MM.1S (cell line): ENCODE data around the gene CCDC71L.
"Not testable (repeated sequence)": the region's sequence is repeated elsewhere in the genome, so short reads cannot be mapped to it uniquely, and the experiment has no call there.

Experiments used
- DNase-seq: peaks from one replicate; pipeline ENCODE4 v3.0.0-alpha.2; 2015
- H2AFZ ChIP-seq: fragments of 300-600 bp; sonication (generic); 2 replicates; pipeline ENCODE4 v1.6.0; 2016; ENCODE audit warnings: antibody characterized with exemption, low read length
- H3F3A ChIP-seq: fragments of 300-600 bp; sonication (generic); 2 replicates; pipeline ENCODE4 v1.6.1; 2016; ENCODE audit warnings: mild to moderate bottlenecking, antibody characterized with exemption, low read length, moderate library complexity, mixed read lengths; ENCODE audit not compliant: insufficient read depth
- H3K27ac ChIP-seq: fragments of 300-600 bp; sonication (generic); 2 replicates; pipeline ENCODE4 v1.5.1; 2016; ENCODE audit warnings: mild to moderate bottlenecking, low read length
- H3K27me3 ChIP-seq: fragments of 300-600 bp; sonication (generic); replicated peaks from 2 replicates; pipeline ENCODE4 v1.6.0; 2016; ENCODE audit warnings: low read length; ENCODE audit not compliant: insufficient read depth
- H3K36me3 ChIP-seq: fragments of 300-600 bp; sonication (generic); replicated peaks from 2 replicates; pipeline ENCODE4 v1.6.1; 2016; ENCODE audit warnings: mild to moderate bottlenecking, low read length, mixed read lengths; ENCODE audit not compliant: insufficient read depth
- H3K4me1 ChIP-seq: fragments of 300-600 bp; sonication (generic); 2 replicates; pipeline ENCODE4 v1.6.1; 2016; ENCODE audit warnings: low read length, mixed read lengths
- H3K4me2 ChIP-seq: fragments of 300-600 bp; sonication (generic); 2 replicates; pipeline ENCODE4 v1.6.0; 2016; ENCODE audit warnings: low read depth, low read length
- H3K4me3 ChIP-seq: fragments of 300-600 bp; sonication (generic); 2 replicates; pipeline ENCODE4 v1.5.1; 2016; ENCODE audit warnings: low read length, mixed read lengths
- H3K79me2 ChIP-seq: fragments of 300-600 bp; sonication (generic); 2 replicates; pipeline ENCODE4 v1.6.1; 2016; ENCODE audit warnings: mixed run types, low read length, mixed read lengths
- H3K9ac ChIP-seq: fragments of 300-600 bp; sonication (generic); 2 replicates; pipeline ENCODE4 v1.6.1; 2016; ENCODE audit warnings: low read length, mixed read lengths
- H3K9me2 ChIP-seq: fragments of 300-600 bp; sonication (generic); replicated peaks from 2 replicates; pipeline ENCODE4 v1.6.1; 2016; ENCODE audit warnings: mild to moderate bottlenecking, low read length, mixed read lengths; ENCODE audit not compliant: insufficient read depth
- H3K9me3 ChIP-seq: fragments of 300-600 bp; sonication (generic); replicated peaks from 2 replicates; pipeline ENCODE4 v1.6.1; 2016; ENCODE audit warnings: mild to moderate bottlenecking, low read length, mixed read lengths; ENCODE audit not compliant: insufficient read depth
- H4K20me1 ChIP-seq: fragments of 300-600 bp; sonication (generic); 2 replicates; pipeline ENCODE4 v1.6.1; 2016; ENCODE audit warnings: mild to moderate bottlenecking, low read length, moderate library complexity, mixed read lengths; ENCODE audit not compliant: insufficient read depth
- CTCF ChIP-seq: fragments of 300-600 bp; sonication (generic); IDR thresholded peaks from 2 replicates; pipeline ENCODE4 v1.5.1; 2016; ENCODE audit warnings: antibody characterized with exemption, low read length, mixed read lengths
- EZH2 ChIP-seq: fragments of 300-600 bp; sonication (generic); optimal IDR thresholded peaks from 2 replicates; pipeline ENCODE3; 2017; ENCODE audit warnings: low read depth, mild to moderate bottlenecking, antibody characterized with exemption, low read length, mixed read lengths
- EZH2phosphoT487 ChIP-seq: fragments of 300-600 bp; sonication (generic); IDR thresholded peaks from 2 replicates; pipeline ENCODE4 v1.6.1; 2018; ENCODE audit warnings: antibody characterized with exemption, low read length

The CCDC71L gene

GRCh38 chr7:106671930-106672329, 11.0 kb upstream of the CCDC71L start:
- not testable (repeated sequence) for H3K27ac ChIP-seq, H3F3A ChIP-seq, H4K20me1 ChIP-seq, H3K4me3 ChIP-seq, H3K27me3 ChIP-seq, H3K36me3 ChIP-seq, H3K9me3 ChIP-seq, H2AFZ ChIP-seq, H3K4me1 ChIP-seq, DNase-seq, H3K4me2 ChIP-seq, H3K9me2 ChIP-seq, H3K9ac ChIP-seq, H3K79me2 ChIP-seq

GRCh38 chr7:106671160-106671559, 10.2 kb upstream of the CCDC71L start:
- H3K9ac ChIP-seq = no peak overlapping the region
- no peak for DNase-seq
- H3K27me3 ChIP-seq = no peaks in the 10 kb centered on the region
- no peaks in the 10 kb centered on the region for H3K36me3 ChIP-seq
- no peak overlapping the region for H3K27ac ChIP-seq
- no peaks in the 10 kb centered on the region for H3F3A ChIP-seq
- H3K9me2 ChIP-seq = no peaks in the 10 kb centered on the region
- H3K4me3 ChIP-seq = no peak overlapping the region
- no peaks in the 10 kb centered on the region for H3K79me2 ChIP-seq
- TF ChIP-seq EZH2phosphoT487 (no peak), EZH2 (no peak), CTCF (no peak)
- H3K4me1 ChIP-seq = no peaks in the 10 kb centered on the region
- H2AFZ ChIP-seq = no peak overlapping the region
- no peak overlapping the region for H3K4me2 ChIP-seq
- no peaks in the 10 kb centered on the region for H3K9me3 ChIP-seq
- H4K20me1 ChIP-seq = no peaks in the 10 kb centered on the region

GRCh38 chr7:106668861-106669524, 8.0 kb upstream of the CCDC71L start:
- TF ChIP-seq CTCF = no peak
- TF ChIP-seq EZH2phosphoT487 = no peak
- TF ChIP-seq EZH2 = no peak
- H3K27ac ChIP-seq = no peak overlapping the region
- no peak for DNase-seq

GRCh38 chr7:106666353-106666752, 5.4 kb upstream of the CCDC71L start:
- Histone ChIP-seq H3F3A (peaks cover 5% of the 10 kb centered on the region; the same call in 1 of the 2 replicates), H3K4me2 (no peak overlapping the region), H3K9ac (no peak overlapping the region), H3K4me3 (no peak overlapping the region), H3K9me2 (no peaks in the 10 kb centered on the region), H3K9me3 (no peaks in the 10 kb centered on the region), H2AFZ (no peak overlapping the region), H3K36me3 (no peaks in the 10 kb centered on the region), H3K27me3 (no peaks in the 10 kb centered on the region), H4K20me1 (no peaks in the 10 kb centered on the region), H3K27ac (no peak overlapping the region), H3K4me1 (0 out of 2 replicates have a peak, but pooled peaks cover 1% of the 10 kb centered on the region), H3K79me2 (no peaks in the 10 kb centered on the region)
- DNase-seq = no peak
- TF ChIP-seq EZH2 = no peak
- no peak for TF ChIP-seq EZH2phosphoT487
- TF ChIP-seq CTCF = no peak

More at GRCh38 chr7:106668861-106669524, 8.0 kb upstream of the CCDC71L start:
- Histone ChIP-seq H4K20me1 (no peaks in the 10 kb centered on the region), H3K9me3 (no peaks in the 10 kb centered on the region), H3K4me3 (no peak overlapping the region), H3K4me2 (no peak overlapping the region), H3K36me3 (no peaks in the 10 kb centered on the region), H3K4me1 (no peaks in the 10 kb centered on the region), H3F3A (no peaks in the 10 kb centered on the region), H3K27me3 (no peaks in the 10 kb centered on the region), H2AFZ (no peak overlapping the region), H3K9me2 (no peaks in the 10 kb centered on the region), H3K79me2 (no peaks in the 10 kb centered on the region), H3K9ac (no peak overlapping the region)
